H1 (cell line): ENCODE measurements around the gene PBX1.

ENCODE experiments used
- CTCF ChIP-seq, 3 experiments: IDR thresholded peaks; 1 replicate in 2 of 3; 2 replicates in 1 of 3; pipeline versions ENCODE4 v1.5.1 to v1.6.1; 2011; ENCODE audit warnings: low read length in 3 of 3, mild to moderate bottlenecking in 3 of 3, inconsistent platforms in 2 of 3, low read depth in 1 of 3, moderate library complexity in 1 of 3; ENCODE audit not compliant: insufficient read depth in 1 of 3; ENCODE audit errors: control extremely low read depth in 1 of 3
- EZH2 ChIP-seq: fragments of 200-600 bp; sonication (generic); IDR thresholded peaks from 2 replicates; pipeline ENCODE4 v1.7.1; 2012; ENCODE audit warnings: low read depth, mild to moderate bottlenecking, moderate library complexity, low read length, inconsistent platforms; ENCODE audit not compliant: severe bottlenecking
- GABPA ChIP-seq: IDR thresholded peaks from 2 replicates; pipeline ENCODE4 v1.6.1; 2011; ENCODE audit warnings: mild to moderate bottlenecking, low read length, moderate library complexity, borderline replicate concordance; ENCODE audit not compliant: insufficient read depth
- JUN ChIP-seq: IDR thresholded peaks from 2 replicates; pipeline ENCODE4 v1.6.1; 2011; ENCODE audit warnings: low read depth, mild to moderate bottlenecking, improper control_type of control experiment, low read length
- KDM1A ChIP-seq: fragments of 200-600, 300-600 bp; sonication (generic); IDR thresholded peaks from 2 replicates; pipeline ENCODE4 v1.7.1; 2016; ENCODE audit warnings: mild to moderate bottlenecking, low read length, borderline replicate concordance
- POLR2A ChIP-seq, 2 experiments: IDR thresholded peaks; 1 replicate in 1 of 2; 2 replicates in 1 of 2; pipeline ENCODE4 v1.6.1; 2011; ENCODE audit warnings: low read depth in 2 of 2, low read length in 2 of 2, mild to moderate bottlenecking in 2 of 2; ENCODE audit errors: control extremely low read depth in 1 of 2
- POLR2AphosphoS5 ChIP-seq: IDR thresholded peaks from 2 replicates; pipeline ENCODE4 v1.6.1; 2011; ENCODE audit warnings: low read depth, low read length
- POU5F1 ChIP-seq: IDR thresholded peaks from 2 replicates; pipeline ENCODE4 v1.6.1; 2011; ENCODE audit warnings: low read depth, mild to moderate bottlenecking, low read length, moderate library complexity
- RBBP5 ChIP-seq: IDR thresholded peaks from 2 replicates; pipeline ENCODE4 v1.7.1; 2012; ENCODE audit warnings: low read depth, mild to moderate bottlenecking, inconsistent platforms, low read length, moderate library complexity, borderline replicate concordance
- SP2 ChIP-seq: IDR thresholded peaks from 2 replicates; pipeline ENCODE4 v1.6.1; 2012; ENCODE audit warnings: mild to moderate bottlenecking, low read length, inconsistent platforms
- TAF1 ChIP-seq: IDR thresholded peaks from 2 replicates; pipeline ENCODE4 v1.6.1; 2011; ENCODE audit warnings: mild to moderate bottlenecking, low read depth, low read length
- TEAD4 ChIP-seq: IDR thresholded peaks from 2 replicates; pipeline ENCODE4 v1.6.1; 2012; ENCODE audit warnings: low read depth, low read length, inconsistent platforms, mixed read lengths

DNA sequence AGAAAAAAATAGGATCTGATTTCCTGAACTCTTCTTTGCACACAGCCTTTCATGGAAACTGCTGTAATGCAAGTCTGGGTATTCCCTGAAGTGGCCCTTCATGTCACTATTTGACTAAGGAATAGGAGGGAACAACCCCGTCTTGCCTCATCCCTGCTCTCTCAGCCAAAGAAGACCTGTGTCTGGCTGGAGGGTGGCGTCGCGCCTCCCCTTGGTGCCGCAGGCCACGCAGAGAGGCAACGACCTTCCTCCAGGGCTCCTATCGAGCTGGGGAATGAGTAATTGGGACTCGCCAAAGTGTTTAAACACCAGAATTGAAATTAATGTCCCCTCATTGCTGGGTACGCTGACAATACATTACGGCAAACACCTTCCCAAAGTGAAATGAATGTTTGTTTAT, 129.8 kb downstream of the PBX1 start:
- TF ChIP-seq KDM1A: no peak
- TF ChIP-seq EZH2: no peak
- no peak for TF ChIP-seq POU5F1
- no peak for TF ChIP-seq POLR2A (IDR thresholded peaks at IDR 0.05; ENCODE audit: control extremely low read depth in 1 of 2, low read depth in 2 of 2, low read length in 2 of 2)
- no peak for TF ChIP-seq TEAD4
- no peak; the same call in 1 of the 2 replicates for TF ChIP-seq POLR2AphosphoS5
- no peak for TF ChIP-seq SP2
- no peak for TF ChIP-seq CTCF (IDR thresholded peaks at IDR 0.05; ENCODE audit: control extremely low read depth in 1 of 3, insufficient read depth in 1 of 3, low read depth in 1 of 3, low read length in 3 of 3)
- TF ChIP-seq JUN: no peak
- no peak for TF ChIP-seq GABPA
- no peak for TF ChIP-seq RBBP5
- TF ChIP-seq TAF1: no peak
